ENCODE data around the gene PLXNC1.

DNA sequence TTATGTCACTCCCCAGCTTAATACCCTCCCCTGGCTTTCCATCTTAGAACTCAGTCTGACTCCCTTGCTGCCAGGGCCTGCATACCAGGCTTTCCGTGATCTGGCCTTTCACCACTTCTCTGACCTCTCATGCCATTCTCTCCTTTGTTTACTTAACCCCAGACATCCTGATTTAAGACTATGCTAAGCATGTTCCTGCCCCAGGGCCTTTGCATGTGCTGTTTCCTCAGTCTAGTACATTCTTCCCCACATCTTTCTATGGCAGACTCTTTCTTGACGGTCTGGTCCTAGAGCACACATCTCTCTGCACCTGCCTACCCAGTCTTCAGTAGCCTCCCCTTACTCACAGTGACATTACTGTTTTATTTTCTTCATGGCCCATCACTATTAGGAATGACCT is 42.2 kb downstream of the PLXNC1 start:
- TF ChIP-seq, protein P1, sequence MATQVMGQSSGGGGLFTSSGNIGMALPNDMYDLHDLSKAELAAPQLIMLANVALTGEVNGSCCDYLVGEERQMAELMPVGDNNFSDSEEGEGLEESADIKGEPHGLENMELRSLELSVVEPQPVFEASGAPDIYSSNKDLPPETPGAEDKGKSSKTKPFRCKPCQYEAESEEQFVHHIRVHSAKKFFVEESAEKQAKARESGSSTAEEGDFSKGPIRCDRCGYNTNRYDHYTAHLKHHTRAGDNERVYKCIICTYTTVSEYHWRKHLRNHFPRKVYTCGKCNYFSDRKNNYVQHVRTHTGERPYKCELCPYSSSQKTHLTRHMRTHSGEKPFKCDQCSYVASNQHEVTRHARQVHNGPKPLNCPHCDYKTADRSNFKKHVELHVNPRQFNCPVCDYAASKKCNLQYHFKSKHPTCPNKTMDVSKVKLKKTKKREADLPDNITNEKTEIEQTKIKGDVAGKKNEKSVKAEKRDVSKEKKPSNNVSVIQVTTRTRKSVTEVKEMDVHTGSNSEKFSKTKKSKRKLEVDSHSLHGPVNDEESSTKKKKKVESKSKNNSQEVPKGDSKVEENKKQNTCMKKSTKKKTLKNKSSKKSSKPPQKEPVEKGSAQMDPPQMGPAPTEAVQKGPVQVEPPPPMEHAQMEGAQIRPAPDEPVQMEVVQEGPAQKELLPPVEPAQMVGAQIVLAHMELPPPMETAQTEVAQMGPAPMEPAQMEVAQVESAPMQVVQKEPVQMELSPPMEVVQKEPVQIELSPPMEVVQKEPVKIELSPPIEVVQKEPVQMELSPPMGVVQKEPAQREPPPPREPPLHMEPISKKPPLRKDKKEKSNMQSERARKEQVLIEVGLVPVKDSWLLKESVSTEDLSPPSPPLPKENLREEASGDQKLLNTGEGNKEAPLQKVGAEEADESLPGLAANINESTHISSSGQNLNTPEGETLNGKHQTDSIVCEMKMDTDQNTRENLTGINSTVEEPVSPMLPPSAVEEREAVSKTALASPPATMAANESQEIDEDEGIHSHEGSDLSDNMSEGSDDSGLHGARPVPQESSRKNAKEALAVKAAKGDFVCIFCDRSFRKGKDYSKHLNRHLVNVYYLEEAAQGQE (IDR thresholded peaks at IDR 0.05; ENCODE audit: insufficient replicate concordance, low read depth): no peak
- TF ChIP-seq POLR2AphosphoS5 (IDR thresholded peaks at IDR 0.05; ENCODE audit: low read depth): no peak

All from HL-60 (cell line).